ENCODE measurements around the gene CATSPERD. TPM values are rescaled to one million over a fixed set of nuclear protein-coding genes. Genes with fewer than 3 reads are reported as not detected.
A peak's percentile ranks its signal among the peaks of the same experiment; 100 is the strongest.

Gene CATSPERD
- total RNA-seq, 2 donors from 2014 or later: not detected

GRCh38 chr19:5795382-5795919 lies 75.0 kb downstream of the CATSPERD start:
- peaks cover 39% of the 10 kb centered on the region for H3K4me1 ChIP-seq

GRCh38 chr19:5798244-5798643 lies 77.8 kb downstream of the CATSPERD start:
- H3K27ac ChIP-seq: peak overlapping the region; percentile 26 to 78 (median 72)

More at GRCh38 chr19:5795382-5795919, 75.0 kb downstream of the CATSPERD start:
- TF ChIP-seq POLR2A (IDR thresholded peaks at IDR 0.05) (no peak), CTCF (IDR thresholded peaks at IDR 0.05) (no peak)
- Histone ChIP-seq H3K27me3 (no peaks in the 10 kb centered on the region), H3K27ac (no peak overlapping the region), H3K4me3 (no peak overlapping the region), H3K36me3 (replicated peaks in 1 of 2; ENCODE audit: insufficient read depth in 1 of 2, low read depth in 2 of 2) (no peaks in the 10 kb centered on the region), H3K9me3 (no peaks in the 10 kb centered on the region)
- intact Hi-C loops (cut with DNase I): no loop called here
- DNase-seq (no peak), ATAC-seq (no peak)
- 86 to 92% methylated on average over 7 of the region's 7 CpGs for WGBS, 2 donors

GRCh38 chr19:5799247-5800241 lies 79.1 kb downstream of the CATSPERD start:
- no peaks in the 10 kb centered on the region for H3K27me3 ChIP-seq
- intact Hi-C loops (cut with DNase I): no loop called here
- peak overlapping the region; percentile 58 to 78 (median 72) for H3K27ac ChIP-seq
- 25 to 36% methylated on average over 22 to 37 of the region's 37 CpGs for WGBS, 2 donors
- no peaks in the 10 kb centered on the region for H3K36me3 ChIP-seq (replicated peaks in 1 of 2; ENCODE audit: insufficient read depth in 1 of 2, low read depth in 2 of 2)
- H3K9me3 ChIP-seq: no peaks in the 10 kb centered on the region
- H3K4me3 ChIP-seq: no peak overlapping the region
- ATAC-seq (peak; percentile 64), DNase-seq (peak; percentile 78 to 88 (median 84))
- peaks cover 57% of the 10 kb centered on the region for H3K4me1 ChIP-seq
- no peak for TF ChIP-seq POLR2A (IDR thresholded peaks at IDR 0.05)
- no peak for TF ChIP-seq CTCF (IDR thresholded peaks at IDR 0.05)

More at GRCh38 chr19:5798244-5798643, 77.8 kb downstream of the CATSPERD start:
- DNase-seq: no peak
- peaks cover 49% of the 10 kb centered on the region for H3K4me1 ChIP-seq
- no peaks in the 10 kb centered on the region for H3K36me3 ChIP-seq (replicated peaks in 1 of 2; ENCODE audit: insufficient read depth in 1 of 2, low read depth in 2 of 2)
- TF ChIP-seq POLR2A (IDR thresholded peaks at IDR 0.05): no peak
- no peak for ATAC-seq
- intact Hi-C loops (cut with DNase I): no loop called here
- no peak overlapping the region for H3K4me3 ChIP-seq
- no peaks in the 10 kb centered on the region for H3K27me3 ChIP-seq
- 86 to 94% methylated on average over 7 to 8 of the region's 8 CpGs for WGBS, 2 donors
- no peaks in the 10 kb centered on the region for H3K9me3 ChIP-seq

GRCh38 chr19:5800361-5801270 lies 80.2 kb downstream of the CATSPERD start:
- WGBS, 2 donors: 59 to 64% methylated on average over 7 to 17 of the region's 17 CpGs
- ATAC-seq: no peak
- H3K4me3 ChIP-seq: no peak overlapping the region
- TF ChIP-seq POLR2A (IDR thresholded peaks at IDR 0.05) (no peak), CTCF (IDR thresholded peaks at IDR 0.05) (no peak)
- H3K36me3 ChIP-seq (replicated peaks in 1 of 2; ENCODE audit: insufficient read depth in 1 of 2, low read depth in 2 of 2): no peaks in the 10 kb centered on the region
- H3K27me3 ChIP-seq: no peaks in the 10 kb centered on the region
- peaks cover 62% of the 10 kb centered on the region for H3K4me1 ChIP-seq
- peak overlapping the region; percentile 33 to 78 (median 66) for H3K27ac ChIP-seq
- peak in 1 of 4 donors; percentile 52 for DNase-seq
- no peaks in the 10 kb centered on the region for H3K9me3 ChIP-seq
- intact Hi-C loops (cut with DNase I): no loop called here

All from body of pancreas (tissue), 4 donors.